Loucy (cell line): ENCODE data around the gene FLT4.

ENCODE experiments used
- H2AFZ ChIP-seq: fragments of 200-600 bp; sonication (generic); 2 replicates; pipeline ENCODE4 v1.6.0; 2016; ENCODE audit warnings: antibody characterized with exemption, mild to moderate bottlenecking, low read length, moderate library complexity
- H3F3A ChIP-seq: fragments of 200-600 bp; 2 replicates; pipeline ENCODE4 v1.6.0; 2016; ENCODE audit warnings: antibody characterized with exemption, low read depth, mild to moderate bottlenecking
- H3K27me3 ChIP-seq: fragments of 200-600 bp; sonication (generic); 2 replicates; pipeline ENCODE4 v1.6.1; 2014; ENCODE audit warnings: low read length, mild to moderate bottlenecking; ENCODE audit not compliant: insufficient read depth, poor library complexity, severe bottlenecking
- H3K36me3 ChIP-seq: fragments of 200-600 bp; sonication (generic); 2 replicates; pipeline ENCODE4 v1.6.1; 2016; ENCODE audit warnings: low read length; ENCODE audit not compliant: insufficient read depth
- H3K4me1 ChIP-seq: fragments of 200-600 bp; sonication (generic); 2 replicates; pipeline ENCODE4 v1.5.1; 2014; ENCODE audit warnings: low read length, mild to moderate bottlenecking; ENCODE audit not compliant: insufficient read depth, poor library complexity, severe bottlenecking
- H3K4me2 ChIP-seq: fragments of 200-600 bp; sonication (generic); 2 replicates; pipeline ENCODE4 v1.6.0; 2014; ENCODE audit warnings: antibody characterized with exemption, low read length, low read depth, mild to moderate bottlenecking; ENCODE audit not compliant: poor library complexity, severe bottlenecking
- H3K4me3 ChIP-seq: fragments of 200-600 bp; sonication (generic); 2 replicates; pipeline ENCODE4 v1.5.1; 2014; ENCODE audit warnings: low read length, mild to moderate bottlenecking, mixed read lengths; ENCODE audit not compliant: poor library complexity, severe bottlenecking
- H3K79me2 ChIP-seq: fragments of 200-600 bp; sonication (generic); 2 replicates; pipeline ENCODE4 v1.6.1; 2014; ENCODE audit warnings: low read length; ENCODE audit not compliant: insufficient read depth
- H3K9ac ChIP-seq: fragments of 200-600 bp; sonication (generic); 2 replicates; pipeline ENCODE4 v1.6.0; 2014; ENCODE audit warnings: mild to moderate bottlenecking, low read depth, low read length, moderate library complexity; ENCODE audit not compliant: poor library complexity, severe bottlenecking
- H3K9me2 ChIP-seq: fragments of 200-600 bp; sonication (generic); replicated peaks from 2 replicates; pipeline ENCODE4 v1.6.1; 2016; ENCODE audit warnings: low read depth, low read length, mixed read lengths
- H3K9me3 ChIP-seq: fragments of 200-600 bp; sonication (generic); 2 replicates; pipeline ENCODE4 v1.6.1; 2014; ENCODE audit warnings: mild to moderate bottlenecking, antibody characterized with exemption, low read length, low read depth; ENCODE audit not compliant: insufficient read depth
- H4K20me1 ChIP-seq: fragments of 200-600 bp; sonication (generic); 2 replicates; pipeline ENCODE4 v1.6.0; 2014; ENCODE audit warnings: antibody characterized with exemption, low read length, mild to moderate bottlenecking; ENCODE audit not compliant: insufficient read depth, poor library complexity, severe bottlenecking
- EZH2phosphoT487 ChIP-seq: fragments of 200-600 bp; IDR thresholded peaks from 2 replicates; pipeline ENCODE4 v1.6.1; 2018; ENCODE audit warnings: antibody characterized with exemption, mild to moderate bottlenecking, moderate library complexity, borderline replicate concordance
- TF ChIP-seq, protein P1 (sequence below): fragments of 200-600 bp; sonication (generic); conservative IDR thresholded peaks from 2 replicates; pipeline ENCODE4 v1.5.1; 2014; ENCODE audit warnings: mild to moderate bottlenecking, antibody characterized with exemption, low read length

FLT4 gene

DNA sequence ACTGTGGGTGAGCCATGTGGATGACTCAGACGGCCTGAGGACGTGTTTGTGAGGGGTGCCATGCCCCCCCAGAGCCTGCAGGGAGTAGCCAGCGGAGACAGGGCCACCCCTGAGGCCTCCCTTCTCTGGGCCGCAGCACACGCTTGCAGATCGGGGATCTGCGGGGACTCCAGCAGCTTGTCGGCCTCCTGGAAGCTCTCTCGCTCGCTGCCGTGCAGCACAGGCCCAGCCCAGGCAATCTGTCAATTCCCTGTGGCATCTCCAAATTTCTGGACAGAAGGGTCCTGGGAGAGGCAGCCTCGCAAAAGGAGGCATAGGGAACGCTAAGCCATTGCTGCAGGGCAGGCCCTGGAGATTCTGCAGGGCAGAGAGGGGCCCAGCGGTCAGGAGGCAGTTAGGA, 21.2 kb downstream of the FLT4 start:
- Histone ChIP-seq H3K4me2 (no peak overlapping the region), H3K9me2 (no peaks in the 10 kb centered on the region), H3K4me3 (no peak overlapping the region), H2AFZ (no peak overlapping the region), H3K36me3 (no peaks in the 10 kb centered on the region), H3K9me3 (no peaks in the 10 kb centered on the region), H3K79me2 (no peaks in the 10 kb centered on the region), H3K9ac (no peak overlapping the region), H3K27me3 (no peaks in the 10 kb centered on the region), H4K20me1 (no peaks in the 10 kb centered on the region), H3F3A (no peaks in the 10 kb centered on the region), H3K4me1 (peaks cover 5% of the 10 kb centered on the region)
- TF ChIP-seq, protein P1, sequence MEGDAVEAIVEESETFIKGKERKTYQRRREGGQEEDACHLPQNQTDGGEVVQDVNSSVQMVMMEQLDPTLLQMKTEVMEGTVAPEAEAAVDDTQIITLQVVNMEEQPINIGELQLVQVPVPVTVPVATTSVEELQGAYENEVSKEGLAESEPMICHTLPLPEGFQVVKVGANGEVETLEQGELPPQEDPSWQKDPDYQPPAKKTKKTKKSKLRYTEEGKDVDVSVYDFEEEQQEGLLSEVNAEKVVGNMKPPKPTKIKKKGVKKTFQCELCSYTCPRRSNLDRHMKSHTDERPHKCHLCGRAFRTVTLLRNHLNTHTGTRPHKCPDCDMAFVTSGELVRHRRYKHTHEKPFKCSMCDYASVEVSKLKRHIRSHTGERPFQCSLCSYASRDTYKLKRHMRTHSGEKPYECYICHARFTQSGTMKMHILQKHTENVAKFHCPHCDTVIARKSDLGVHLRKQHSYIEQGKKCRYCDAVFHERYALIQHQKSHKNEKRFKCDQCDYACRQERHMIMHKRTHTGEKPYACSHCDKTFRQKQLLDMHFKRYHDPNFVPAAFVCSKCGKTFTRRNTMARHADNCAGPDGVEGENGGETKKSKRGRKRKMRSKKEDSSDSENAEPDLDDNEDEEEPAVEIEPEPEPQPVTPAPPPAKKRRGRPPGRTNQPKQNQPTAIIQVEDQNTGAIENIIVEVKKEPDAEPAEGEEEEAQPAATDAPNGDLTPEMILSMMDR = no peak

DNA sequence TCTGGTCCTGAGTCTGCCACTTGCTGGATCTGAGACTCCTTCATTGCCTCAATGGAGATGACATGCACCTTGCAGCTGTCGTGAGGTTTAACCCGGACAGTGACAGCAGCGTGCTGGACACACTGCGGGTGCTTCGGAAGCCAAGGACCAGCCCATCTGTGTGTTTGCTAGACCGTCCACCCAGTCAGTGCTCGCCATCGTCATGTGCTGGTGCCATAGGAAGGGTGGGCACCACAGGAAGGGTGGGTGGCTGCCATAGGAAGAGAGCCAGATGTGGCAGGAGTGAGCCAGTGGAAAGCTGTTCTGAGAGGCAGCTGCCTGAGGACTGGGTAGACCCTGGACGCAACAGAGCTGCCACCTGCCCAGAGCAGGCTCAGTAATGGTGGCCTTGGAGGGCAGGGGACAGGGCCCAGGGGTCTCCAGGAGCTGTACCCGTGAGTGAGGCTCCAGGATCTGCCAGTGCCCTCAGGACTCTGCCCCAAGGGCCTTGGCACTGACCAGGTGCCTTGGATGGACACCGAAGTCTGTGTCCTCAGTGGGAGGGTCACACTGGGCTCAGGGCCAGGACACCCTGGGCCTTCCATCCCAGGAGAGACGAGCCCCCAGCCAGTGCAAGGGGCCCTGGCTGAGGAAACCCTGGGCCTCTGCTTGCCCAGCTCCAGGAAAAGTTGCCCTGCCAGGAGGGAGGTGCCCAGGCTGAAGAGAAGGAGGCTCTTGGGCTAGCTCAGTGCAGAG, 21.8 kb downstream of the FLT4 start:
- no peaks in the 10 kb centered on the region for H3K9me2 ChIP-seq
- no peaks in the 10 kb centered on the region for H3K27me3 ChIP-seq
- no peaks in the 10 kb centered on the region for H4K20me1 ChIP-seq
- H3K79me2 ChIP-seq = no peaks in the 10 kb centered on the region
- peaks cover 5% of the 10 kb centered on the region for H3K4me1 ChIP-seq
- no peaks in the 10 kb centered on the region for H3K9me3 ChIP-seq
- no peak overlapping the region for H3K4me2 ChIP-seq
- no peaks in the 10 kb centered on the region for H3K36me3 ChIP-seq
- H3F3A ChIP-seq = no peaks in the 10 kb centered on the region
- H2AFZ ChIP-seq = no peak overlapping the region
- no peak overlapping the region for H3K4me3 ChIP-seq
- no peak overlapping the region for H3K9ac ChIP-seq
- no peak for TF ChIP-seq EZH2phosphoT487
- TF ChIP-seq, protein P1 = no peak

- H3K4me1 ChIP-seq = peaks cover 5% of the 10 kb centered on the region
- no peak for TF ChIP-seq EZH2phosphoT487
- TF ChIP-seq, protein P1 = no peak
- no peaks in the 10 kb centered on the region for H4K20me1 ChIP-seq
- no peak overlapping the region for H3K9ac ChIP-seq
- H3K79me2 ChIP-seq = no peaks in the 10 kb centered on the region
- H3K4me3 ChIP-seq = no peak overlapping the region
- H3K36me3 ChIP-seq = no peaks in the 10 kb centered on the region
- H3K27me3 ChIP-seq = no peaks in the 10 kb centered on the region
- no peak overlapping the region for H3K4me2 ChIP-seq
- H2AFZ ChIP-seq = no peak overlapping the region
- H3F3A ChIP-seq = no peaks in the 10 kb centered on the region
- no peaks in the 10 kb centered on the region for H3K9me2 ChIP-seq
- H3K9me3 ChIP-seq = no peaks in the 10 kb centered on the region
Measured at GRCh38 chr5:180626661-180627385, 22.6 kb downstream of the FLT4 start.
